Panc1 (cell line): ENCODE data around the gene ESRRB. TPM values are rescaled to one million over a fixed set of nuclear protein-coding genes. Genes with fewer than 3 reads are reported as not detected.

ENCODE experiments used
- ATAC-seq: fragments of 200-7000 bp; cut with Tn5 transposase; 2 replicates; pipeline ENCODE4 v1.9.1; 2020; ENCODE audit warnings: mild to moderate bottlenecking, moderate library complexity
- BruUV-seq: library from RNA; stranded (reverse); fragments of 400-500 nt; replicated peaks from 2 replicates; lab custom pipeline; 2021; lab: Mats Ljungman, UMichigan
- CTCF ChIA-PET: fragments of 300-600 bp; sonication (Branson Sonifier 250); formaldehyde crosslinking; loops from one replicate; lab custom pipeline; 2022; ENCODE audit warnings: antibody characterized with exemption; lab: Charles Lee
- POLR2A ChIA-PET: fragments of 300-600 bp; sonication (Branson Sonifier 250); formaldehyde crosslinking; loops from one replicate; lab custom pipeline; 2022; ENCODE audit warnings: antibody characterized with exemption; lab: Charles Lee
- DNase-seq: peaks from one replicate; pipeline ENCODE4 v3.0.0-alpha.2; 2010; ENCODE audit warnings: low read depth, low spot score
- H3K27ac ChIP-seq: 2 replicates; pipeline ENCODE4 v1.5.1; 2011; ENCODE audit warnings: mild to moderate bottlenecking, low read length, inconsistent platforms
- H3K27me3 ChIP-seq: fragments of 200-500 bp; sonication (Bioruptor generic); 2 replicates; pipeline ENCODE4 v1.6.0; 2014; ENCODE audit warnings: low read length, inconsistent platforms; ENCODE audit not compliant: control insufficient read depth, insufficient read depth
- H3K36me3 ChIP-seq: fragments of 200-500 bp; sonication (Bioruptor generic); 2 replicates; pipeline ENCODE4 v1.5.1; 2014; ENCODE audit warnings: inconsistent platforms, mild to moderate bottlenecking, low read length, moderate library complexity; ENCODE audit not compliant: control insufficient read depth, insufficient read depth
- H3K4me1 ChIP-seq: 2 replicates; pipeline ENCODE4 v1.5.1; 2011; ENCODE audit warnings: inconsistent platforms, mild to moderate bottlenecking, low read length, moderate library complexity; ENCODE audit not compliant: control insufficient read depth, insufficient read depth
- H3K4me3 ChIP-seq, 2 experiments: 2 replicates each; pipeline ENCODE4 v1.5.1; 2011 to 2012; ENCODE audit warnings: low read depth in 2 of 2, low read length in 2 of 2, mild to moderate bottlenecking in 2 of 2, inconsistent platforms in 1 of 2, moderate library complexity in 1 of 2
- H3K9me3 ChIP-seq: fragments of 200-500 bp; sonication (Bioruptor generic); 2 replicates; pipeline ENCODE4 v1.5.1; 2014; ENCODE audit warnings: low read depth, mild to moderate bottlenecking, inconsistent platforms, low read length, moderate library complexity; ENCODE audit not compliant: control insufficient read depth, insufficient read depth
- POLR2AphosphoS5 ChIP-seq: IDR thresholded peaks from 2 replicates; pipeline ENCODE4 v1.6.1; 2012; ENCODE audit warnings: mild to moderate bottlenecking, low read depth, low read length, moderate library complexity
- SIN3A ChIP-seq: IDR thresholded peaks from 2 replicates; pipeline ENCODE4 v1.6.1; 2012; ENCODE audit warnings: low read depth, mild to moderate bottlenecking, low read length, moderate library complexity, borderline replicate concordance; ENCODE audit not compliant: insufficient read depth
- TCF7L2 ChIP-seq: IDR thresholded peaks from 2 replicates; pipeline ENCODE4 v1.6.1; 2011; ENCODE audit warnings: mild to moderate bottlenecking, low read depth, low read length, inconsistent platforms
- in situ Hi-C: cut with HindIII; loops from 2 replicates; pipeline ENCODE4 v1.10.0; 2016; ENCODE audit warnings: low sequenced_read_pairs, low pct_unique_long_range_greater_than_20kb
- intact Hi-C: fragments of 100-400 bp; cut with micrococcal nuclease; formaldehyde crosslinking; loops from one replicate; pipeline ENCODE4 v1.10.0; 2022; ENCODE audit not compliant: unreplicated experiment
- total RNA-seq: library from RNA; stranded (reverse); gene quantifications from one replicate; pipeline ENCODE4 v1.2.1, GENCODE V29; 2021; ENCODE audit not compliant: unreplicated experiment
- TF ChIP-seq, protein P1 (sequence below): fragments of 450-650 bp; IDR thresholded peaks from 2 replicates; pipeline ENCODE4 v1.5.1; 2017; ENCODE audit warnings: mild to moderate bottlenecking
- TF ChIP-seq, protein P2 (sequence below), 2 experiments: IDR thresholded peaks; 2 replicates each; pipeline ENCODE4 v1.6.1; 2011 to 2012; ENCODE audit warnings: low read depth in 2 of 2, control low read depth in 1 of 2, low read length in 1 of 2, mild to moderate bottlenecking in 1 of 2, moderate library complexity in 1 of 2; ENCODE audit not compliant: insufficient read depth in 1 of 2

Gene ESRRB
- total RNA-seq, 1 experiment from 2014 or later = not detected

DNA sequence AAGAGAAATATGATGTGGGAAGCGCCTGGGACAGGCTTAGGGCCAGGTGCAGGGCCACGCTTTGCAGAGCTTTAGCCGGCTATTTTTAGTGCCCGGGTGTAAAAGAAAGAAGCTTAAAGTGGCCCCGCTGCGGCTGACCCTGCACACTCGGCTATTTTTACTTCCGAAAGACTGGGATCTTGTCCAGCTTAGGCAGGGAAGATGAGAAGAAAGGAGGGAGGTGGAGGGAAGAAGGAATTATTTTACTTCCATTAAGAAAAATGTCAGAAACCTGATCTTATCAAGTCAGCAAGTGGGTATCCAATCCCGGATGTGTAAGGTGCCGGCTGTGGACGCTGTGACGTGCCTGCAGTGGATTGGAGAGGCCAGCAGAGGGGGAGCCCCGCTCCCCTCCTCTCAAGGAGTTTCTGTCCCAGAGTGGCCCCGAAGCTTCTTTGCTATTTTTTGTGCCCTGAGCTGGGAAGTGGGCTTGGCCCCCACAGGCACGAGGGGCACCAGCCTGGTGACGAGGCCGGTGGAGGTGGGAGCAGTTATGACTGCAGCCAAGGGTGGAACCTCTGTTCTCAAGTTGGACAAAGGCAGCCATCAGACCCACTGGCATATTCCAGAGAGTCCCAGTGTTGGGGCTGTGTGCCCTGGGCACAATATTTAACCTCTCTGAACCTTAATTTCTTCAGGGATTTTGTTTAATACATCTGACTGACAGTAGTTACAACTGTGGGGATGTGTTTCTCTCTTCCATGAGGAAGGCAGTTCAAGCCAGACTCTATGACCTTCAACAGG is 97.7 kb downstream of the ESRRB start:
- in situ Hi-C loops = no loop called here
- H3K4me3 ChIP-seq = no peak overlapping the region
- CTCF ChIA-PET = no interaction called here

DNA sequence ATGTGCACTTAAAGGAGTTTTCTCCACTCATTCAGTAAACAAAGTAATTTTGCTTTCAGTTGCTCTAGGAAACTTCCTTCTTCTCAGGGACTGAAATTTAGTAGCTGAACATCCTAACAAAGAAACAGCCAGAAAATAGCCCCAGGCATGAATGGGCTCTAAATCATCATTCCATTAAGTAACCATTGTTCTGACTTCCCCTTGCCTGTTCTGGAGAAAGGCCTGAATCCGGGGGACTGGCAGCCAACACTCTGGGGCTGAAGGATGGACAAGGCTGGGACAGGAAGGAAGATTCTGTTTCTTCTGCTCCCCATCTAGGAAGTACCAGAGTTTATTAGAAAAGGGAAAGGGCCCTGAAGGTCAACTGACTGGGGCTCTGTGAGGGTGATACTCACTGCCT is 104.5 kb downstream of the ESRRB start:
- no peak for DNase-seq
- no TSS peak for BruUV-seq
- Histone ChIP-seq H3K27me3 (no peaks in the 10 kb centered on the region), H3K27ac (no peak overlapping the region), H3K36me3 (no peaks in the 10 kb centered on the region), H3K9me3 (no peaks in the 10 kb centered on the region), H3K4me3 (no peak overlapping the region), H3K4me1 (no peaks in the 10 kb centered on the region)
- CTCF ChIA-PET = no interaction called here
- POLR2A ChIA-PET = no interaction called here
- intact Hi-C loops = no loop called here
- ATAC-seq = no peak
- TF ChIP-seq SIN3A = no peak
- no peak for TF ChIP-seq POLR2AphosphoS5
- TF ChIP-seq, protein P1, sequence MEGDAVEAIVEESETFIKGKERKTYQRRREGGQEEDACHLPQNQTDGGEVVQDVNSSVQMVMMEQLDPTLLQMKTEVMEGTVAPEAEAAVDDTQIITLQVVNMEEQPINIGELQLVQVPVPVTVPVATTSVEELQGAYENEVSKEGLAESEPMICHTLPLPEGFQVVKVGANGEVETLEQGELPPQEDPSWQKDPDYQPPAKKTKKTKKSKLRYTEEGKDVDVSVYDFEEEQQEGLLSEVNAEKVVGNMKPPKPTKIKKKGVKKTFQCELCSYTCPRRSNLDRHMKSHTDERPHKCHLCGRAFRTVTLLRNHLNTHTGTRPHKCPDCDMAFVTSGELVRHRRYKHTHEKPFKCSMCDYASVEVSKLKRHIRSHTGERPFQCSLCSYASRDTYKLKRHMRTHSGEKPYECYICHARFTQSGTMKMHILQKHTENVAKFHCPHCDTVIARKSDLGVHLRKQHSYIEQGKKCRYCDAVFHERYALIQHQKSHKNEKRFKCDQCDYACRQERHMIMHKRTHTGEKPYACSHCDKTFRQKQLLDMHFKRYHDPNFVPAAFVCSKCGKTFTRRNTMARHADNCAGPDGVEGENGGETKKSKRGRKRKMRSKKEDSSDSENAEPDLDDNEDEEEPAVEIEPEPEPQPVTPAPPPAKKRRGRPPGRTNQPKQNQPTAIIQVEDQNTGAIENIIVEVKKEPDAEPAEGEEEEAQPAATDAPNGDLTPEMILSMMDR = no peak
- TF ChIP-seq TCF7L2 = no peak
- TF ChIP-seq, protein P2, sequence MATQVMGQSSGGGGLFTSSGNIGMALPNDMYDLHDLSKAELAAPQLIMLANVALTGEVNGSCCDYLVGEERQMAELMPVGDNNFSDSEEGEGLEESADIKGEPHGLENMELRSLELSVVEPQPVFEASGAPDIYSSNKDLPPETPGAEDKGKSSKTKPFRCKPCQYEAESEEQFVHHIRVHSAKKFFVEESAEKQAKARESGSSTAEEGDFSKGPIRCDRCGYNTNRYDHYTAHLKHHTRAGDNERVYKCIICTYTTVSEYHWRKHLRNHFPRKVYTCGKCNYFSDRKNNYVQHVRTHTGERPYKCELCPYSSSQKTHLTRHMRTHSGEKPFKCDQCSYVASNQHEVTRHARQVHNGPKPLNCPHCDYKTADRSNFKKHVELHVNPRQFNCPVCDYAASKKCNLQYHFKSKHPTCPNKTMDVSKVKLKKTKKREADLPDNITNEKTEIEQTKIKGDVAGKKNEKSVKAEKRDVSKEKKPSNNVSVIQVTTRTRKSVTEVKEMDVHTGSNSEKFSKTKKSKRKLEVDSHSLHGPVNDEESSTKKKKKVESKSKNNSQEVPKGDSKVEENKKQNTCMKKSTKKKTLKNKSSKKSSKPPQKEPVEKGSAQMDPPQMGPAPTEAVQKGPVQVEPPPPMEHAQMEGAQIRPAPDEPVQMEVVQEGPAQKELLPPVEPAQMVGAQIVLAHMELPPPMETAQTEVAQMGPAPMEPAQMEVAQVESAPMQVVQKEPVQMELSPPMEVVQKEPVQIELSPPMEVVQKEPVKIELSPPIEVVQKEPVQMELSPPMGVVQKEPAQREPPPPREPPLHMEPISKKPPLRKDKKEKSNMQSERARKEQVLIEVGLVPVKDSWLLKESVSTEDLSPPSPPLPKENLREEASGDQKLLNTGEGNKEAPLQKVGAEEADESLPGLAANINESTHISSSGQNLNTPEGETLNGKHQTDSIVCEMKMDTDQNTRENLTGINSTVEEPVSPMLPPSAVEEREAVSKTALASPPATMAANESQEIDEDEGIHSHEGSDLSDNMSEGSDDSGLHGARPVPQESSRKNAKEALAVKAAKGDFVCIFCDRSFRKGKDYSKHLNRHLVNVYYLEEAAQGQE (IDR thresholded peaks at IDR 0.05; ENCODE audit: insufficient read depth in 1 of 2, low read depth in 2 of 2, low read length in 1 of 2) = no peak
- in situ Hi-C loops = no loop called here

More for the DNA sequence above, 97.7 kb downstream of the ESRRB start:
- intact Hi-C loops = no loop called here
- no peaks in the 10 kb centered on the region for H3K4me1 ChIP-seq
- no peak overlapping the region for H3K27ac ChIP-seq
- TF ChIP-seq, protein P2 (IDR thresholded peaks at IDR 0.05; ENCODE audit: insufficient read depth in 1 of 2, low read depth in 2 of 2, low read length in 1 of 2) = no peak
- TF ChIP-seq TCF7L2 (no peak), POLR2AphosphoS5 (no peak), SIN3A (no peak)
- TF ChIP-seq, protein P1 = no peak
- H3K9me3 ChIP-seq = no peaks in the 10 kb centered on the region
- no TSS peak for BruUV-seq
- no peaks in the 10 kb centered on the region for H3K36me3 ChIP-seq
- H3K27me3 ChIP-seq = no peaks in the 10 kb centered on the region
- POLR2A ChIA-PET = no interaction called here
- ATAC-seq (no peak), DNase-seq (no peak)
